Measurements from ENCODE around the gene TMEM51.

Gene TMEM51

GRCh38 chr1:15219280-15220023, 65.9 kb downstream of the TMEM51 start:
- DNase-seq = no peak

GRCh38 chr1:15220024-15220392, 66.5 kb downstream of the TMEM51 start:
- DNase-seq = no peak

- no peak for DNase-seq
These were observed 67.4 kb downstream of the TMEM51 start for GRCh38 chr1:15220825-15221431.

- DNase-seq = no peak
These were observed 69.2 kb downstream of the TMEM51 start for GRCh38 chr1:15222653-15223303.

- DNase-seq = no peak
These were observed 70.8 kb downstream of the TMEM51 start for GRCh38 chr1:15224259-15224869.

GRCh38 chr1:15224974-15225373, 71.4 kb downstream of the TMEM51 start:
- no peak for DNase-seq

GRCh38 chr1:15225461-15225860, 71.9 kb downstream of the TMEM51 start:
- no peak for DNase-seq

- DNase-seq = no peak
These were observed 73.1 kb downstream of the TMEM51 start for GRCh38 chr1:15226388-15227255.

GRCh38 chr1:15229707-15230131, 76.2 kb downstream of the TMEM51 start:
- no peak for DNase-seq

GRCh38 chr1:15231714-15232201, 78.2 kb downstream of the TMEM51 start:
- DNase-seq = no peak

GRCh38 chr1:15233689-15234088, 80.1 kb downstream of the TMEM51 start:
- no peak for DNase-seq

- DNase-seq = no peak
These were observed 82.8 kb downstream of the TMEM51 start for GRCh38 chr1:15236321-15236721.

- no peak for DNase-seq
These were observed 83.2 kb downstream of the TMEM51 start for GRCh38 chr1:15236746-15237145.

- no peak for DNase-seq
These were observed 85.2 kb downstream of the TMEM51 start for GRCh38 chr1:15238789-15239188.

- DNase-seq = no peak
These were observed 89.2 kb downstream of the TMEM51 start for GRCh38 chr1:15242766-15243165.

GRCh38 chr1:15243275-15244043, 89.9 kb downstream of the TMEM51 start:
- no peak for DNase-seq

GRCh38 chr1:15244813-15245212, 91.3 kb downstream of the TMEM51 start:
- DNase-seq = no peak

GRCh38 chr1:15245593-15246360, 92.2 kb downstream of the TMEM51 start:
- peak; percentile 78 for DNase-seq

GRCh38 chr1:15246960-15247614, 93.5 kb downstream of the TMEM51 start, which contains the start of gene FHAD1:
Gene FHAD1 (plus strand): TSS chr1:15247223. CDS start chr1:15251785, 4,562 bp downstream.
- DNase-seq = peak; percentile 35

- no peak for DNase-seq
These were observed 94.7 kb downstream of the TMEM51 start for GRCh38 chr1:15248216-15248615.
